Esophagus squamous epithelium (tissue), 4 donors: ENCODE results near the gene DIO3.

Source experiments
- CTCF ChIP-seq, 6 experiments: fragments of 450-650 bp in 4 of 6; fragments of 200-600 bp in 2 of 6; sonication (generic) in 2 of 6; IDR thresholded peaks; one replicate each; pipeline ENCODE4 v1.5.1; 2016 to 2019; ENCODE audit warnings: antibody characterized with exemption in 6 of 6, mild to moderate bottlenecking in 4 of 6, moderate library complexity in 4 of 6
- POLR2A ChIP-seq, 4 donors: fragments of 450-650 bp; IDR thresholded peaks; one replicate each; pipeline ENCODE4 v1.6.1; 2017; ENCODE audit warnings: antibody characterized with exemption in 4 of 4, mild to moderate bottlenecking in 4 of 4, moderate library complexity in 3 of 4

- TF ChIP-seq CTCF (IDR thresholded peaks at IDR 0.05) (no peak), POLR2A (IDR thresholded peaks at IDR 0.05) (no peak)
These were observed 23.9 kb downstream of the DIO3 start for GRCh38 chr14:101585211-101585610.
